NAMALWA (cell line): Measurements from ENCODE around the gene MACROD2.

Experiments
- DNase-seq: peaks from one replicate; pipeline ENCODE4 v3.0.0-alpha.2; 2015; ENCODE audit warnings: low spot score

Gene MACROD2

DNA sequence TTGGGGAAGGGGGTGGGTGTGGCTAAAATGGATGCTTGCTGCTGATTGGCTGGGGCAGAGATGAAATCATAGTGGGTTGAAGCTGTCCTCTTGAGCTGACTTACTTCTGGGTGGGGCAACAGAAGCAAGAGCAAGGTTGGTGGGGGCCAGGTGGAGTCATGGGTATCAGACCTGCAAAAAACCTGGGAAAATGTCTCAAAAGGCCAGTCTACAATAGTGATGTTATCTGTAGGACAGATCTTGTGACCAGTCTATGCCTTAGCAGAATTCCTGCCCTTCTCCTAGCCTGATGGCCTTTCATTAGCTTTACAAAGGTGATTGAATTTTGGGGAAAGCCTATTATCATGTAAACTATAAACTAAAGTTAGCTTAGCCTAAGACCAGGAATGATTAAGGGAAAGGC, 1632.2 kb downstream of the MACROD2 start:
- peak; percentile 2 for DNase-seq

DNA sequence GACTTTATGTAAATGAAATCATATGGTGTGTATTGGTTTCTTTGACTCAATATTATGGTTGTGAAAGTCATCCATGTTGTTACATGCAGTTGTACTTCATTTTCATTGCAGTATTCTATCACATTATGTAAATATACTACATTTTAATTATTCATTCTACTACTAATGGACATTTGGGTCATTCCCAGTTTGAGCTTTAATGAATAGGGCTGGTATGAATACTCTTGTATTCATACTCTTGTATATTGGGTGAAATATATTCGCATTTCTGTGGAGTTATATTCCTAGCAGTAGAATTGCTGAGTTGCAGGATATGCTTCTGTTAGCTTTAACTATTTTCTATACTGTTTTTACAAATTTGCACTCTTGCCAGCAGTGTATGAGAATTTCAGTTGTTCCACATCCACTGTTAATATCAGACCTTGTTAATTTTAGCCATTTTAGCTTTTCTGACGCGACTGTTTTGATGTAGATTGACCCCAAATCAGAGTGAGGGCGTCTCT, 1633.6 kb downstream of the MACROD2 start:
- DNase-seq, result no peak

DNA sequence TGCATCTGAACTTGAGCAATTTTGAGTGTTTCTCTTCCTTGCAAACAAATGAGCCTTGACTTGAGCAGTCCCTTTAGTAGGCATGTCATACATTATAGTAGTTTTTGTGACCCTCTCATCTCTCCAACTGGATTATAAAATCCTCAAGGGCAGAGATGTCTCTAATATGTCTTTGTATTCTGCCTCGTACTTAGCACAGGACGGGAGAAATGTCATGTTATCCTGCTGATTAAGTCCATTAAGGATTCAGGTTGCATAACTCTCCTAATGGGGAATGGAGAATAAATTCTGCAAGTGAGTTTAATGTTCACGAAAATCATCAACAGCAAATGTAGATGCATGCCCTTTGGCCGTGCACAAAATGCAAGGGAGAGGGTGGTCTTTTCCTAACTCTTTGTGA, 1635.0 kb downstream of the MACROD2 start:
- DNase-seq, result no peak

DNA sequence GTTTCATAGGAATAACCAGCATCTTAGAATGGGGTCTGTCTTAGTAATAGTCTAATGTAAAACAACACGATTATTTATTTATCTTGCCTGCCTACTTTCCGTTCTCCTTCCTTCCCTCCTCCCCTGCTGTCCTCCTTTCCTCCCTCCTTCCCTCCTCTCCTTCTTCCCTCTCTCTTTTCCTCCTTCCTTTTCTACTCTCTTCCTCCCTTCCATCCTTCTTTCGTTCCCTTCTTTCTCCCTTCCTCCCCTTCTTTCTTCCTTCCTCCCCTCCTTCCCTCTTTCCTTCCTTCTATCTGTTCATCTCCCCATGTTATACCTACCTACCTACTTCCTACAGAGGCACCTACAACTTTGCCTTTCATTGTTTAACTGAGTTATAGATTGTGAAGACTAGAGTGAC, 1637.4 kb downstream of the MACROD2 start:
- DNase-seq, result no peak

DNA sequence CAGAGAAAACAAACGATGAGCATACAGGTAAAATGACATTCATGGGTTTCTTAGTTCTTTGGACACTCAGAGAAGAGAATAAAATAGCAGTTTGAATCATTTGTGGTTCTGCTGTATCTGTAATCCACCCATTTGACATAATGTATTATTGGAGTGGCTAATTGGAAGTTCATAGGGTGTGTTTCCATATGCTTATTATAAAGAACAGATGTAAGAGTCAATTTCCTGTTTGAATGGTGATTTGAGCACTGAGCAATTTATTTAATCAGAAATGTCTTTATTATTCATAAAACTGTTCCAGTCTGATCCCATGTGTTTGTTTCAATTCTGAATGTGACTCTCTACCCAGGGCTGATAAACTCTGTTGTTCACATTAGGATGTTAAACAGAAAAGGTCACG, 1638.8 kb downstream of the MACROD2 start:
- DNase-seq, result no peak

DNA sequence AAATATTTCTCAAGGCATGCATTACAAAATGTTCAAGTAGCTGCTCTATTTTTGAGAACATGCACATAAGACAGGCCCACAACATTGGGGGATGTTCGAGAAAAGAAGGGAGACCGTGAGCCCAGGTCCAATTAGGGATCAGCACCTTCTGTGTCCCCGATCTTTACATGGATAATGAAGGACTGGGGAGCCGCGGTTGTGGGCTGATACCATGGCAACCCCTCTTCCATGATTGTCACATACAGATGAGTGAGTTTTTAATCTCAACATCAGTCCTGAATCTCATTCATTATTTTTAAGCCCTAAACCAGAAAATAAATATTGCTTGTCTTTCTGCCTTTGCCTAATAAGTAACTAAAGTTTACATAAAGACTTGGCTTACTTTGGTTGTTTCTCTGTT, 1642.2 kb downstream of the MACROD2 start:
- DNase-seq, result no peak

DNA sequence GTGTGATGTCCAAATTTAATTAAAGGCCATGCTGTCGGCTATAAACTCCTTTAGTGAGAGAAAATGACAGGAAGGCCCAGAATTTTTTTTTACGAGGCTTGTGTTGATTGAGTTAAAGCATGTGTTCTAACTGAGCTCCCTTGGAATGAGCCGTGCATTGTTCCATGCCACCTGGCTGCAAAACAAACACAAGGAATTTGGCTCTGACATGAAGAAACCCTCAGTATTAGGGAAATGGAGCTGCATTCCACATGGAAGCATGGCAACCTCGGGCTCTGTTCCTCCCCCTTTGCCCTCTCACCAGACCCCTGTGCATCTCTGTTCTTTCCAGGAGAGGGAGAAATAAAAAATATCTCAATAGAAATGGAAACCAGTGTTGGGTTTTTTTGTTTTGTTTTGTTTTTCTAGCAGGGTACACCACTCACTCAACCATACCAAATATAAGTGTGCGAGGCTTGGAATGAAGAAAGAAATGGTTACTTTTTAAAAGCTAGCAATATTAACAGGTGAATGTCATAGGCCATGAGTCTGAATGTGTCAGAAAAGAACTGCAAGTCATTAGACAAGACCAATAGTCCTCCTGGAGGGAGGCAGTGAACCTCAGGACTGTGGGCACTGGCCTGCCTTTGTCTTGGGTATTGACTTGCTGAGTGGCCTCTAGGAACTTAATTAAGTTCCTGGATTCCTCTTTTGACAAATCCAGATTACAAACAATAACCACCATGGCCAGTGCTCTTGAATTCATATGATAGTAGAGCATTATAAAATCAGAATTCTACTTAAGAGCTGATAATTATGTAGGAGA, 1642.8 kb downstream of the MACROD2 start:
- DNase-seq, result no peak

DNA sequence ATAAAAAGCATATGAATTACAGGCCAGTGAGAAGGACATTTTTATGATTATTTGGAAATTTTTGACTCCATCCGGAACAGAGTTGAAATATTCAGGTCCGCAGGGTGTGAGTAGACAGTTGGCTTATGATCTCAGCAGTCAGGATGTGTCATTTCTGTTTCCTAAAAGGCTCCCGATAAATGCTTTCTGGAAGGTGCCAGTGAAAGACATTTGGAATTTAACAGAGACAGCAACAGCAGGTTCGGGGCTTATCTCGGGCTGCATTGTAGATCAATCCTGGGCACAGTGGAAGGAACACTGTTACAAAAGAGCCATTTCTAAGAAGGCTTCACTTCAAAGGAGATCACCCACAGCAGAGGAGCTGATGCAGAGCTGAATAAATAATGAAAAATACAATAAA, 1643.5 kb downstream of the MACROD2 start:
- DNase-seq, result no peak

DNA sequence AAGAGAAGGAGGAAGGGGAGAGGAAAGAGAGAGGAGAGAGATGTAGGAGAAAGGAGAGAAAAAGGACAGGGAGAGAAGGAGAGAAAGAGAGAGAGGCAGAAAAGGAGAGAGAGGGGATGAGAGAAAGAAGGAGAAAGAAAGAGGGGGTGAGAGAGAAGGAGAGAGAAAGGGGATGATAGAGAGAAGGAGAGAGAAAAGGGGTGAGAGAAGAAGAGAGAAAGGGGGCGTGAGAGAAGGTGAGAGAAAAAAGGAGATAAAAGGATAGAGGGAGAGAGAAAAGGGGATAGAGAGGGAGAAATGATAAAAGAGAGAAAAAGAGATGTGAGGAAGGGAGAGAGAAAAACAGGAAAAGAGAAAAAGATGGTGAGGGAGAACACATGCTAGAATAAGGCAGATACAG, 1644.5 kb downstream of the MACROD2 start:
- DNase-seq, result no peak

DNA sequence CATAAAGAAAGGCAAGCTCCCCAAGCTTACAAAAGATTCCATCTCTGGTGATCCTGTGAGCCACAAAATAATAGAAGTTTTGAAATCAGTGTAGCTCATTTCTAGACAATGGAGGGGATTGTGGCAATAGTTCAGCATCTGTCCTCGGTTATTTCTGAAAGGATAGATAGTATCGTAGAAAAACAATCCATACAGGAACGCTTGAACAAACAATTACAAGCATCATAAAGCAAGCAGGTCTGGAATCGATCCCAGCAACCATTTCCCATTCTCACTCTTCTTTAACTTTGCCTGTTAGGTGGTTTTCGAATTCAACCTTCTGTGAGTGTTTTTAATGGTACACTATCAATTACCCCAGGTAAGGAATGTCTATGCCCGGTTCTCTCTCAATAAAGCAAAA, 1646.8 kb downstream of the MACROD2 start:
- DNase-seq, result no peak

DNA sequence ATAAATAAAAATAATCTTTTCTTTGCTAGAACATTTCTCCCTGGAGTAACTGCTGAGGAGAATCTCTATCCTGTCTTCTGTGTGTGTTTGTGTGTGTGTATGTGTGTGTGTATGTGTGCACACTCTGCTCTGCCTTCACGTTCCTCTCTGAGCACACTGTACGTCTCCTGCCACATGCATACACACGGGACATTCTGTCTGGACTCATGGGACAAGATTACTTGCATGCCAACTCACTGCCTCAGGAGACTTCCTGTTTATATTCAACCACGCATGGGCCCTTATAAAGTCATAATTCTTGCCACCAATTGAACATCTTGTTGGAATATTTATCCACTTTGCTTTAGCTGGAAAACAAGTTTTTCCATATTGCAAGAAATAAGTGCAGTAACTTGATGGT, 1647.4 kb downstream of the MACROD2 start:
- DNase-seq, result no peak

DNA sequence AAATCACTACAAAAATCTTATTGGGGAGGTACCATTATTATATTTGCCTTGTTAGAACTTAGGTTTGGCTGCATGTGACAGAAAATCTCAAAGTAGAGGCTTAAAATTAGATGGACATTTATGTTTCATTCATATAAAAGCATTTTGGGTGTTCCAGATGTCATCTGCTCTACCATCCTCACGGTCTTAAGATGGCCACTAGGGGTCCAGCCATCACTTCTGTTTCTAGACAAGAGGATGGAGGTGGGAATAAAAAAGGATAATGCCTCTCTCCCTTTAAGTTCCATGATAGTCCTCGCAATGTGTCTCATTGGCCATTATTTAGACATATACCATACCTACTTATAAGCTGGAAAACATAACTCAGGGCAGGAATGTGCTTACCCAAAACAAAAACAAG, 1648.4 kb downstream of the MACROD2 start:
- peak; percentile 17 for DNase-seq

DNA sequence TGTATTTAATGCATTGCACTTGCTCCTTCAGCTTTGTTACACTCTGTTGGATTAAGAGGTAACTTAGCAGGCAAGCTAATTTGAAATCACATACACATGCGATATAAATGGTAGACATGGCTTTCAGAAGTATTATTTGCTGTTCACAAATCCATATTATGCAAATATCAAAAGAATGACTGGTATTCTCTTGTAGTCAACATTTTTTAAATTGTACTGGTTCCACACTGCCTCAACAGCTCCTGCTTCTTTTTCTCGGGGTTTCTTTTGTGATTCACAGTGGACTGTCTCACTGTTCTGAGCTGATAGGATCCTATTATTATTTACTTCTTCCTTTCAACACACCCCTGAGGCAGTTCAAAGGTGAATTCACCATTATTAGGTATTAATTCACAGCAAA, 1650.5 kb downstream of the MACROD2 start:
- no peak for DNase-seq

DNA sequence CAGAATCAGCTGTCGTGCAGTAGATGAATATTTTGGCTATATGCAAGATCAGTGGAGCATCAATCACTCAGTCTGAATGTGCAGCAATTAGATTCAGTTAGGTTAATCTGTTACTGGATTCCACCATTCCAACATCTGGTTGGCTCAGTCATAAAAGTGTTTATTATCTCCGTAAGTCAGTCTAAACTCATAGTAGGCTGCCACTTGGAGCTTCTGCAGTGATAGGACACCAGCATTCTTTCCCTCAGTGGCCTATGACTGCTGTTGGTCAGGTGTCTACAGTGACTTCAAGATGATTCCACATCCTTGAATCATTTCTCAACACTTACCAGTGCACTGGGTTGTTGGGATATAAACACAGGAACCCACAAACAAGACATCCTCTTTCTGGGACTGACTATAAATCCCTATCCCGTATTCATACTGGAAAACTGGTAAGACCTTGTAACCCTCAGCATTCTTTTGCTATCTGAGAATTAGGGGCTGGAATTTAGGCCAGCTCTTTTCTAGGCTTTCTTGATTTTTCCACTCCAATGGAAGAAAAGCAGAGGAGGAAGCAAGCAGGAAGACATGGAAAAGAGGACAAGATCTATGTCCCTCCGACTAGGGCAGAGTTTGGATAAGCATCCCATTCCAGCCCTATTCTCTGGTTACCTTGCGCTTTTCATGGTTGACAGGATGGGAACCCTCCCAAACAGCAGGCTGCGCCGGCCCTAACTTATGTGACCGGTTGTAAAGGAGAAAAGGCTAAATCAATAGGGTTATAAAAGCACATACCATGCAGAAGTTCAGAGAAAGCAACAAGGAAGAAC, 1658.3 kb downstream of the MACROD2 start:
- no peak for DNase-seq

DNA sequence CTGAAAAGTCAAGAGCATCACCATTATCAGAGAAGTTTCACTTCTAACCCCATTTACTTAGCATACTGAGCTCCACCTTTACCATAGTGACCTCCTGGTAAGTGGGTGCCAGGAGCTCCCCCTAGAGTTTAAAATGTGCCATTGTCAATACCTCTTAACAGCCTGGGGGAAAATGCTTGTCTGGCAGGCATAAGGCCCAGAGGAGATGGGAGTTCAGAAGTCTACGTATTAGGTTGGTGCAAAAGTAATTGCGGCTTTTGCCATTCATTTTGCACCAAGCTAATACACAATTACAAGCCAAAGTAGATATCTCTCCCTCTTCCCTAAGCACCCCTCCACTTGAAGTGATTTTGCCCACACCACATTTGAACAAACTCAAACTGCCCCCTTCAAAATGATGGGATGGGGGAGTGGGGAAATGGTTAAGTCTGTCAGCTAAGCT, 1658.9 kb downstream of the MACROD2 start:
- peak; percentile 82 for DNase-seq

DNA sequence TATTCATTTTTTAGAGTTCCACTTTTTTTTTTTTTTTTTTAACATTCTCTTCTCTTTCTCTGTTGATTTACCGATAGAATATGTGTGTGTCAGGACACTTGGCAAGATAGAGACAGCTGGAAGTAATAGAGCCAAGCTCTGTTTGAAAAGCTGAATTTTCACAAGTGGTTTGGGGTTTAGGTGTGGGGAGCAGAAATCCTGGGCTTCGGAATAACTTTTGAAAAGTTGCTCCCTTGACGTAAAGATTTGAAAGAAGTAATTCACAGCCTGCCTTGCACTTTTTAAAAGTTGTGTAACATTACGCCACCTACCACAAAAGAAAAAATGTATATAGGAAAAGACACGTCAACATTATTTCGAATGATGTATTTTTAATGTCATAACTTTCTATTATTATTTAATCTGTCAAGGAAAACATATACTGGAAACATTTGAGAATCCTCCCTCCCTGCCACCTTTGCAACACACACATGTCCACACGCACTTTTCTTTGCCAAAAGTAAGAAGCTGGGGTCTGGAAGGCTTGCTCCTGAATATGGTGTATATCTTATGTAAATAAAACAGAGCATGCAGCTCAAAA, 1660.1 kb downstream of the MACROD2 start:
- no peak for DNase-seq

DNA sequence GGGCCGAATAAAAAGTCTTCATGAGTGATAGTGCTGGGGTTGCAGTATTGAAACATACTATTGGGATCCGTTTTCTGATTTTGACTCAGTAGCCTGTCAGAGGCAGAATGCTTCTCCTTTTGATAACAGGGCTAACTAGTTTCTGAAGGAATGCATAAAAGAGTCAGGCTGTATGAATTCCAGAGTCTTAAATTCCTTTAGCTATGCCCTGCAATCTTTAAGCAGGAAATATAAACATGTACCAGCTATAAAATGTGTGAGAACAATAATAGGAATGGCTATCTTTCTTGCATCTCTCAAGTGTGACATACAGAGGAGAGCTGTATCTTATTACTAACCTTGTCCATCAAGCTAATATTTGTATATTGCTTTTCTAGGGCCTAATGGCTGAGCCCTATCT, 1660.8 kb downstream of the MACROD2 start:
- no peak for DNase-seq

DNA sequence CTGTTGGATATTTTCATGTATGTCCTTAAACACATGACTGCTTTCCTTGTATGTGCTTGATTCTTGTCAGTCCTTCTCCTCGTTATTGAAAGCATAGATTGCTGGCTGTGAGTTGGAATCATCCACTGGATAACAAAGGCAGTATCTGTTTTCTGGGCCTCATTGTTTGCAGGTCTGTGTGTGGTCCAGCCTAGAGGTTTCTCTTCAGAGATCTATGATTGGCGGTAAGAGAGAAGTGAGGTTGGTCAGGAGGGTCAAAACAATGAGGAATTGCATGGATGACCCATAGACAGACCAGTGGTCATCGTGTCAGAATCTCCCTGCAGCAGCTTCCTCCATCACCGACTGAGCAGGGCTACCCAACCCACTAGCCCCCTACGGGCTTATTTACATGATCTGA, 1663.0 kb downstream of the MACROD2 start:
- no peak for DNase-seq

DNA sequence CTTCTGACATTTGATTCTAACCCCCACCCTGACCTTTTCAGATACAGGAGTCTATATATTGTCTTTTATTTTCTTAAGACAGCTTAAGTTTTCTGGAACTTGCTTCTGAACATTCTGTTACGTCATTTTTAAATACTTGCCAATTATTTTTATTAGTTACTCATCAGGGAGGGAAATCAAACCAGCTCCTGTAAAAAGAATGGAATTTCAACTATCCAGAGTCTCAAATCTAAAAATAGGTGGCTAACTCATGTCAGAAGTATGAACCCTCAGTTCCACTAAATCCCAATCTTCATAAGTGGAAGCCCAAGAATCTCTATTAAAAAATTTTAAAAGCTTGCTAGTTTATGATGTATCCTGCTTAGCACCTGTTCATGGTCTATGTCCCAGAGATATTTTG, 1677.9 kb downstream of the MACROD2 start:
- no peak for DNase-seq

DNA sequence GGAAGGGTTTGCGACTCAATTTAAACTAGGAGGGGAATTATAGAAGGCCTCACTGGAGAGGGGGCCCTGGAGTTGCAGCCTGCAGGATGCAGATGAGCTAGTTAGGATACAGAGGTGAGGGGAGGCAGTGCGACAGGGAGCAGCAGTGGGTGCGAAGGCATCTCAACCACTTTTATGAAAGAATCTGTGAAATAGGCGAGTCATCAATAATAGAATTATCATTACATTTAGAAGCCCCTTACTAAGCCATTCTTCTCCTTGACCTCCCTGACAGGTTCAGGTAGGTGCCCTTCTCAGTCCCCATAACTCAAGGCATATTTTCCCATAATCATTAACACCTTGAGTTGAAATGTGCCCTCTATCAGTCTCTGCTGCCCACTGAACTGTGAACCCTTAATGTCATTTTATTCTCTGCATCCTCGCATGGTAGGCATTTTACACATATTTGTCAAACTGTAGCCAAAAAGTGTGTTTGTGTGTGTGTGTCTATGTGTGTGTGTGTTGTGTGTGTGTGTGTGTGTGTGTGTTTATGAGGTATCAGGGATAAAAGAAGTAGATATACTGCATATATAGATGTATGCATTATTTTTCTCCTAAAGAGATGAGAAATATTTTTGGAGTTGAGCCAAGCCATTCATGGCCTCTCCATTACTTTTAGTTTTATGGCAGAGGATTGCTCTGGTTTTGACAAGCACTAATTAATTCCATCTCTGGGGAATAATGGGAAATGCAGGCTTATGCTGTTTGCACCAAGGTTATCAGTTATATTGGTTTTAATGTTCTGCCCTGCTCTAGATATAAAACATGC, 1679.1 kb downstream of the MACROD2 start:
- DNase-seq, result no peak

DNA sequence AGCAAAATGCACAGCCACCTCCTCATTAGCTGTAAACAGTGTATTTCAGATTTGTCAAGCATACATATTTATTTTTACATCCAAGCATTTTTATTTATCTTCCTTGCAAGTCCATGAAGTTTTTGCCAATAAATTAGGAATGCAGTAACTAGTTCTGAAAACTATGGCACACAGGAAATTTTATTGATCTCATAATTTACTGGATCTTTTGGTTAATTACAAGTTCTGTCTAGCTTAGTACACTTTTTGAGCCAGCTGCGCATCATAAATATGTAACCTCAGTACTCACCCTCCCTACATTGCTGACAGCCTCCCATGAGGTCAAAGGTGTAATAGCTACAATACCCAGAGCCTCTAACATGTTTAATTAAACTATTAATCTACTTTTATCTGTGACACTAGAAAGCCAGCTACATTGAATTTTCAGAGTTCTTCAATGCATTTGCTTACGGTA, 1679.8 kb downstream of the MACROD2 start:
- no peak for DNase-seq
